Keratinocyte (primary cell): ENCODE data around the gene LSM7.

Source experiments
- EZH2 ChIP-seq: IDR thresholded peaks from one replicate; pipeline ENCODE4 v1.6.1; 2012; ENCODE audit warnings: inconsistent platforms, mild to moderate bottlenecking, low read length, moderate library complexity
- TF ChIP-seq, protein P1 (sequence below), 3 experiments: IDR thresholded peaks in 1 of 3; conservative IDR thresholded peaks in 1 of 3; optimal IDR thresholded peaks in 1 of 3; 2 replicates in 2 of 3; 3 replicates in 1 of 3; pipeline versions ENCODE3 to v1.5.1; 2011; ENCODE audit warnings: low read length in 3 of 3, mild to moderate bottlenecking in 3 of 3, moderate library complexity in 2 of 3, control low read depth in 1 of 3, inconsistent platforms in 1 of 3; ENCODE audit not compliant: insufficient read depth in 2 of 3; ENCODE audit errors: extremely low read depth in 1 of 3

- TF ChIP-seq, protein P1, sequence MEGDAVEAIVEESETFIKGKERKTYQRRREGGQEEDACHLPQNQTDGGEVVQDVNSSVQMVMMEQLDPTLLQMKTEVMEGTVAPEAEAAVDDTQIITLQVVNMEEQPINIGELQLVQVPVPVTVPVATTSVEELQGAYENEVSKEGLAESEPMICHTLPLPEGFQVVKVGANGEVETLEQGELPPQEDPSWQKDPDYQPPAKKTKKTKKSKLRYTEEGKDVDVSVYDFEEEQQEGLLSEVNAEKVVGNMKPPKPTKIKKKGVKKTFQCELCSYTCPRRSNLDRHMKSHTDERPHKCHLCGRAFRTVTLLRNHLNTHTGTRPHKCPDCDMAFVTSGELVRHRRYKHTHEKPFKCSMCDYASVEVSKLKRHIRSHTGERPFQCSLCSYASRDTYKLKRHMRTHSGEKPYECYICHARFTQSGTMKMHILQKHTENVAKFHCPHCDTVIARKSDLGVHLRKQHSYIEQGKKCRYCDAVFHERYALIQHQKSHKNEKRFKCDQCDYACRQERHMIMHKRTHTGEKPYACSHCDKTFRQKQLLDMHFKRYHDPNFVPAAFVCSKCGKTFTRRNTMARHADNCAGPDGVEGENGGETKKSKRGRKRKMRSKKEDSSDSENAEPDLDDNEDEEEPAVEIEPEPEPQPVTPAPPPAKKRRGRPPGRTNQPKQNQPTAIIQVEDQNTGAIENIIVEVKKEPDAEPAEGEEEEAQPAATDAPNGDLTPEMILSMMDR (optimal IDR thresholded peaks at IDR 0.05 in 1 of 3, IDR thresholded peaks at IDR 0.05 in 1 of 3, conservative IDR thresholded peaks at IDR 0.05 in 1 of 3; ENCODE audit: extremely low read depth in 1 of 3, insufficient read depth in 2 of 3, low read length in 3 of 3), result no peak
- no peak for TF ChIP-seq EZH2
These were observed 27.0 kb upstream of the LSM7 start for GRCh38 chr19:2355168-2356035.
